K562 (cell line): ENCODE data around the gene DIRAS1. TPM values are rescaled to one million over a fixed set of nuclear protein-coding genes. Genes with fewer than 3 reads are reported as not detected.

ENCODE experiments used
- ATAC-seq: fragments of 200-7000 bp; cut with Tn5 transposase; 3 replicates; pipeline ENCODE4 v1.9.1; 2020; ENCODE audit warnings: moderate library complexity
- BruUV-seq: library from RNA; stranded (reverse); fragments of 400-500 nt; replicated peaks from 2 replicates; lab custom pipeline; 2021; lab: Mats Ljungman, UMichigan
- CTCF ChIA-PET: fragments of 300-600 bp; formaldehyde crosslinking; extraction: SDS; loops from one replicate; lab custom pipeline; 2021; ENCODE audit warnings: low intra/inter-chr PET ratio; lab: Yijun Ruan, JAX
- POLR2A ChIA-PET: fragments of 300-600, 350-650 bp; sonication (Branson Sonifier 250); formaldehyde crosslinking; extraction: SDS; loops from one replicate; lab custom pipeline; 2021; ENCODE audit warnings: antibody characterized with exemption, inconsistent platforms; lab: Yijun Ruan, JAX
- DNase-seq, 4 experiments: peaks; one replicate each; pipeline versions ENCODE4 v3.0.0 to v3.0.0-alpha.2; 2011 to 2018; ENCODE audit warnings: low spot score in 3 of 4, mixed read lengths in 3 of 4; ENCODE audit errors: extremely low read depth in 1 of 4
- FAIRE-seq: peaks from 2 replicates; lab custom pipeline; 2011; peaks lifted over from hg19 to GRCh38; lab: Jason Lieb, UNC
- H2AFZ ChIP-seq: 2 replicates; pipeline ENCODE4 v1.6.0; 2011; ENCODE audit warnings: low read depth, low read length, control low read depth, inconsistent platforms
- H3K27ac ChIP-seq: fragments of 200-600 bp; 3 replicates; pipeline ENCODE4 v1.8.0; 2011; ENCODE audit warnings: low read depth, mild to moderate bottlenecking, control low read depth, inconsistent platforms, low read length, moderate library complexity, mixed read lengths; ENCODE audit errors: extremely low read depth
- H3K27me3 ChIP-seq, 2 experiments: fragments of 300-600 bp in 1 of 2; 2 replicates in 1 of 2; 3 replicates in 1 of 2; pipeline versions ENCODE4 v1.6.0 to v1.8.0; 2011; ENCODE audit warnings: inconsistent platforms in 2 of 2, low read length in 2 of 2, mild to moderate bottlenecking in 1 of 2, mixed read lengths in 1 of 2, moderate library complexity in 1 of 2; ENCODE audit not compliant: control insufficient read depth in 2 of 2, insufficient read depth in 2 of 2
- H3K36me3 ChIP-seq: fragments of 300-600 bp; 3 replicates; pipeline ENCODE4 v1.8.0; 2011; ENCODE audit warnings: mild to moderate bottlenecking, low read length, inconsistent platforms; ENCODE audit not compliant: control insufficient read depth, insufficient read depth
- H3K4me1 ChIP-seq, 2 experiments: fragments of 200-600 bp in 1 of 2; replicated peaks in 1 of 2; 2 replicates in 1 of 2; 3 replicates in 1 of 2; pipeline versions ENCODE4 v1.5.1 to v1.8.0; 2011; ENCODE audit warnings: inconsistent platforms in 2 of 2, low read length in 2 of 2, mild to moderate bottlenecking in 1 of 2, mixed read lengths in 1 of 2, moderate library complexity in 1 of 2; ENCODE audit not compliant: control insufficient read depth in 2 of 2, insufficient read depth in 2 of 2
- H3K4me2 ChIP-seq: 2 replicates; pipeline ENCODE4 v1.6.1; 2011; ENCODE audit warnings: low read length, control low read depth, inconsistent platforms, mixed read lengths; ENCODE audit not compliant: insufficient read depth
- H3K4me3 ChIP-seq: fragments of 200-600 bp; sonication (generic), shearing (Covaris generic); 2 replicates; pipeline ENCODE4 v1.5.1; 2016; ENCODE audit warnings: control low read depth, inconsistent platforms
- H3K79me2 ChIP-seq: fragments of 200-600 bp; 3 replicates; pipeline ENCODE4 v1.8.0; 2011; ENCODE audit warnings: low read length, inconsistent platforms; ENCODE audit not compliant: control insufficient read depth, insufficient read depth
- H3K9ac ChIP-seq, 2 experiments: 2 replicates each; pipeline versions ENCODE4 v1.6.0 to v1.6.1; 2011; ENCODE audit warnings: low read depth in 2 of 2, low read length in 2 of 2, control low read depth in 1 of 2, inconsistent platforms in 1 of 2, mild to moderate bottlenecking in 1 of 2, mixed read lengths in 1 of 2; ENCODE audit not compliant: insufficient read depth in 1 of 2
- H3K9me1 ChIP-seq: one replicate; pipeline ENCODE4 v1.6.0; 2011; ENCODE audit warnings: inconsistent platforms, mild to moderate bottlenecking, low read length, moderate library complexity; ENCODE audit not compliant: control insufficient read depth, insufficient read depth
- H3K9me3 ChIP-seq: replicated peaks from 2 replicates; pipeline ENCODE4 v1.5.1; 2011; ENCODE audit warnings: low read depth, low read length, inconsistent platforms; ENCODE audit not compliant: control insufficient read depth, insufficient read depth
- H4K20me1 ChIP-seq: replicated peaks from 2 replicates; pipeline ENCODE4 v1.6.1; 2011; ENCODE audit warnings: low read length, inconsistent platforms, mixed read lengths; ENCODE audit not compliant: control insufficient read depth, insufficient read depth
- ETV5 ChIP-seq: sonication (generic); formaldehyde crosslinking; IDR thresholded peaks from 2 replicates; pipeline ENCODE4 v1.4.0; 2020; ENCODE audit warnings: low read depth, mild to moderate bottlenecking, missing genetic modification reagents
- KLF6 ChIP-seq: fragments of 250-450 bp; sonication (Bioruptor Pico); IDR thresholded peaks from 2 replicates; pipeline ENCODE4 v1.4.0; 2020; ENCODE audit warnings: mild to moderate bottlenecking, moderate library complexity, borderline replicate concordance
- PURB ChIP-seq: sonication (generic); formaldehyde crosslinking; IDR thresholded peaks from 2 replicates; pipeline ENCODE4 v1.9.0; 2021; ENCODE audit warnings: low read depth, mild to moderate bottlenecking, missing genetic modification reagents
- SP1 ChIP-seq: sonication (generic); formaldehyde crosslinking; IDR thresholded peaks from 2 replicates; pipeline ENCODE4 v1.8.1; 2022; ENCODE audit warnings: mild to moderate bottlenecking, missing genetic modification reagents
- TGIF2 ChIP-seq: sonication (generic); formaldehyde crosslinking; IDR thresholded peaks from 2 replicates; pipeline ENCODE4 v1.8.1; 2022; ENCODE audit warnings: mild to moderate bottlenecking, missing genetic modification reagents, moderate library complexity
- WGBS: fragments of 100-300 bp; shearing (Covaris generic); methylation state at CpG from one replicate; pipeline ENCODE4 v1.1.6; 2016; ENCODE audit warnings: low coverage, mixed read lengths; ENCODE audit not compliant: insufficient coverage; ENCODE audit errors: missing lambda C conversion rate; 5-methylcytosine and 5-hydroxymethylcytosine counted together
- in situ Hi-C: fragments of 300-500 bp; cut with MboI; formaldehyde crosslinking; loops from 4 replicates; pipeline ENCODE4 v1.15.0; 2018; ENCODE audit warnings: inconsistent platforms, mixed read lengths
- intact Hi-C: fragments of 100-400 bp; cut with micrococcal nuclease; formaldehyde crosslinking; loops from 2 replicates; pipeline ENCODE4 v1.14.2; 2022
- polyA plus RNA-seq, 8 experiments: library from polyadenylated mRNA; depleted of rRNA in 4 of 8; stranded (reverse) in 5 of 8; unstranded in 3 of 8; fragments of >200 nt; fragmentation: Nextera tagmentation in 2 of 8; fragmentation: Illumina TruSeq in 1 of 8; extraction: Ambion mirVana in 2 of 8; extraction: Trizol in 1 of 8; gene quantifications; 2 replicates each; pipeline versions ENCODE4 v1.2.1 to v1.2.3, GENCODE V29; 2011 to 2014; ENCODE audit warnings: inconsistent platforms in 1 of 8, missing spikeins in 1 of 8
- total RNA-seq, 7 experiments: library from RNA; depleted of rRNA in 6 of 7; stranded (reverse); fragments of >200 nt in 6 of 7; fragmentation: Illumina TruSeq in 2 of 7; extraction: Trizol in 2 of 7; gene quantifications; 2 replicates each; pipeline versions ENCODE4 v1.2.1 to v1.2.3, GENCODE V29; 2011 to 2021; ENCODE audit warnings: low replicate concordance in 1 of 7
- TF ChIP-seq, protein P1 (sequence below): fragments of 200-600 bp; sonication (generic); IDR thresholded peaks from one replicate; pipeline ENCODE4 v1.6.1; 2012; ENCODE audit warnings: mild to moderate bottlenecking, low read depth, low read length, inconsistent platforms
- TF ChIP-seq, protein P2 (sequence below): fragments of 450-650 bp; IDR thresholded peaks from 2 replicates; pipeline ENCODE4 v1.6.1; 2016; ENCODE audit warnings: low read depth, mild to moderate bottlenecking, moderate library complexity
- TF ChIP-seq, protein P3 (sequence below): fragments of 450-650 bp; IDR thresholded peaks from 2 replicates; pipeline ENCODE4 v1.6.1; 2014; ENCODE audit warnings: low read depth, mild to moderate bottlenecking, moderate library complexity, borderline replicate concordance

Gene DIRAS1
- total and polyA plus RNA-seq, 9 of the 15 experiments (the other 6 are each of a cell fraction or from before 2014, with no cell fraction given), result 0.11 to 12.0 (median 2.9) TPM

DNA sequence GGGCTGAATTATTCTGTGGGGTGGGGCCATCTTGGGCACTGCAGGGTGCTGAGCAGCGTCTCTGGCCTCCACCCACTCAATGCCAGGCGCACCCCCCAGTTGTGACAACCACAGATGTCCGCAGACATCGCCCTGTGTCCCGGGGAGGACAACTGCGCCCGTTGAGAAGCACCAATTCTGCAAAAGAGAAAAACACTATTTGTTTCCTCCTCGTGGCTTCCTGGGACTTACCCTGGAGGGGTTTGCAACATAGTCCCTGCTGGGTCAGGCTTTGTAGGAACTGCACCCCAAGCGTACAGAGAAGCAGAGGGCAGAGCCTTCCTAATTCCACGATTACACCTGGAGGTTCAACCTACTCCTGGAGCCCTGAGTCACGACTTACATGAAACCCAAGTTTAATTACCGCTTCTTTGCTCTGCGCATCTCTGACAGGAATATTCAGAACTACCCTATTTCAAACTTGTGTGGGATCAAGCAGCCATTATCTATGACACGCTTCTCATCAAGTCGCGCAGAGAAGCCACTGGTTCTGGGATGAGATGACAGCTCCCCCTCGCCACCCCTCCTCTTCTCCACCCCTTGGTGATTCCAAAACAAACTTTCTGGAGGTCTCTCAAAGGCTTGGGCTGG lies 29.8 kb upstream of the DIRAS1 start:
- in situ Hi-C loops (no loop called here), intact Hi-C loops (no loop called here)
- H4K20me1 ChIP-seq, result no peaks in the 10 kb centered on the region
- H2AFZ ChIP-seq, result no peak overlapping the region
- POLR2A ChIA-PET, result no interaction called here
- no peak overlapping the region for H3K9ac ChIP-seq
- H3K9me3 ChIP-seq, result no peaks in the 10 kb centered on the region
- CTCF ChIA-PET, result interaction anchor here (0.6 kb wide), 1 partner anchor 77 kb away, joined by 7 read pairs; no protein-coding TSS in a partner anchor
- ATAC-seq (no peak), DNase-seq (no peak), FAIRE-seq (no peak)
- H3K36me3 ChIP-seq, result peaks cover 27% of the 10 kb centered on the region; the same call in 2 of the 3 replicates
- H3K9me1 ChIP-seq, result no peaks in the 10 kb centered on the region
- no peak overlapping the region for H3K4me2 ChIP-seq
- no peaks in the 10 kb centered on the region for H3K79me2 ChIP-seq
- no peak overlapping the region for H3K27ac ChIP-seq
- peaks cover 0 to 17% of the 10 kb centered on the region in 2 experiments; a peak in 2 of 5 replicates for H3K4me1 ChIP-seq
- no peak overlapping the region for H3K4me3 ChIP-seq
- H3K27me3 ChIP-seq, result peaks cover 7 to 14% of the 10 kb centered on the region in 2 experiments; a peak in 3 of 5 replicates
- no TSS peak for BruUV-seq
- 31% methylated on average over 17 of the region's 17 CpGs for WGBS
- TF ChIP-seq, protein P1, sequence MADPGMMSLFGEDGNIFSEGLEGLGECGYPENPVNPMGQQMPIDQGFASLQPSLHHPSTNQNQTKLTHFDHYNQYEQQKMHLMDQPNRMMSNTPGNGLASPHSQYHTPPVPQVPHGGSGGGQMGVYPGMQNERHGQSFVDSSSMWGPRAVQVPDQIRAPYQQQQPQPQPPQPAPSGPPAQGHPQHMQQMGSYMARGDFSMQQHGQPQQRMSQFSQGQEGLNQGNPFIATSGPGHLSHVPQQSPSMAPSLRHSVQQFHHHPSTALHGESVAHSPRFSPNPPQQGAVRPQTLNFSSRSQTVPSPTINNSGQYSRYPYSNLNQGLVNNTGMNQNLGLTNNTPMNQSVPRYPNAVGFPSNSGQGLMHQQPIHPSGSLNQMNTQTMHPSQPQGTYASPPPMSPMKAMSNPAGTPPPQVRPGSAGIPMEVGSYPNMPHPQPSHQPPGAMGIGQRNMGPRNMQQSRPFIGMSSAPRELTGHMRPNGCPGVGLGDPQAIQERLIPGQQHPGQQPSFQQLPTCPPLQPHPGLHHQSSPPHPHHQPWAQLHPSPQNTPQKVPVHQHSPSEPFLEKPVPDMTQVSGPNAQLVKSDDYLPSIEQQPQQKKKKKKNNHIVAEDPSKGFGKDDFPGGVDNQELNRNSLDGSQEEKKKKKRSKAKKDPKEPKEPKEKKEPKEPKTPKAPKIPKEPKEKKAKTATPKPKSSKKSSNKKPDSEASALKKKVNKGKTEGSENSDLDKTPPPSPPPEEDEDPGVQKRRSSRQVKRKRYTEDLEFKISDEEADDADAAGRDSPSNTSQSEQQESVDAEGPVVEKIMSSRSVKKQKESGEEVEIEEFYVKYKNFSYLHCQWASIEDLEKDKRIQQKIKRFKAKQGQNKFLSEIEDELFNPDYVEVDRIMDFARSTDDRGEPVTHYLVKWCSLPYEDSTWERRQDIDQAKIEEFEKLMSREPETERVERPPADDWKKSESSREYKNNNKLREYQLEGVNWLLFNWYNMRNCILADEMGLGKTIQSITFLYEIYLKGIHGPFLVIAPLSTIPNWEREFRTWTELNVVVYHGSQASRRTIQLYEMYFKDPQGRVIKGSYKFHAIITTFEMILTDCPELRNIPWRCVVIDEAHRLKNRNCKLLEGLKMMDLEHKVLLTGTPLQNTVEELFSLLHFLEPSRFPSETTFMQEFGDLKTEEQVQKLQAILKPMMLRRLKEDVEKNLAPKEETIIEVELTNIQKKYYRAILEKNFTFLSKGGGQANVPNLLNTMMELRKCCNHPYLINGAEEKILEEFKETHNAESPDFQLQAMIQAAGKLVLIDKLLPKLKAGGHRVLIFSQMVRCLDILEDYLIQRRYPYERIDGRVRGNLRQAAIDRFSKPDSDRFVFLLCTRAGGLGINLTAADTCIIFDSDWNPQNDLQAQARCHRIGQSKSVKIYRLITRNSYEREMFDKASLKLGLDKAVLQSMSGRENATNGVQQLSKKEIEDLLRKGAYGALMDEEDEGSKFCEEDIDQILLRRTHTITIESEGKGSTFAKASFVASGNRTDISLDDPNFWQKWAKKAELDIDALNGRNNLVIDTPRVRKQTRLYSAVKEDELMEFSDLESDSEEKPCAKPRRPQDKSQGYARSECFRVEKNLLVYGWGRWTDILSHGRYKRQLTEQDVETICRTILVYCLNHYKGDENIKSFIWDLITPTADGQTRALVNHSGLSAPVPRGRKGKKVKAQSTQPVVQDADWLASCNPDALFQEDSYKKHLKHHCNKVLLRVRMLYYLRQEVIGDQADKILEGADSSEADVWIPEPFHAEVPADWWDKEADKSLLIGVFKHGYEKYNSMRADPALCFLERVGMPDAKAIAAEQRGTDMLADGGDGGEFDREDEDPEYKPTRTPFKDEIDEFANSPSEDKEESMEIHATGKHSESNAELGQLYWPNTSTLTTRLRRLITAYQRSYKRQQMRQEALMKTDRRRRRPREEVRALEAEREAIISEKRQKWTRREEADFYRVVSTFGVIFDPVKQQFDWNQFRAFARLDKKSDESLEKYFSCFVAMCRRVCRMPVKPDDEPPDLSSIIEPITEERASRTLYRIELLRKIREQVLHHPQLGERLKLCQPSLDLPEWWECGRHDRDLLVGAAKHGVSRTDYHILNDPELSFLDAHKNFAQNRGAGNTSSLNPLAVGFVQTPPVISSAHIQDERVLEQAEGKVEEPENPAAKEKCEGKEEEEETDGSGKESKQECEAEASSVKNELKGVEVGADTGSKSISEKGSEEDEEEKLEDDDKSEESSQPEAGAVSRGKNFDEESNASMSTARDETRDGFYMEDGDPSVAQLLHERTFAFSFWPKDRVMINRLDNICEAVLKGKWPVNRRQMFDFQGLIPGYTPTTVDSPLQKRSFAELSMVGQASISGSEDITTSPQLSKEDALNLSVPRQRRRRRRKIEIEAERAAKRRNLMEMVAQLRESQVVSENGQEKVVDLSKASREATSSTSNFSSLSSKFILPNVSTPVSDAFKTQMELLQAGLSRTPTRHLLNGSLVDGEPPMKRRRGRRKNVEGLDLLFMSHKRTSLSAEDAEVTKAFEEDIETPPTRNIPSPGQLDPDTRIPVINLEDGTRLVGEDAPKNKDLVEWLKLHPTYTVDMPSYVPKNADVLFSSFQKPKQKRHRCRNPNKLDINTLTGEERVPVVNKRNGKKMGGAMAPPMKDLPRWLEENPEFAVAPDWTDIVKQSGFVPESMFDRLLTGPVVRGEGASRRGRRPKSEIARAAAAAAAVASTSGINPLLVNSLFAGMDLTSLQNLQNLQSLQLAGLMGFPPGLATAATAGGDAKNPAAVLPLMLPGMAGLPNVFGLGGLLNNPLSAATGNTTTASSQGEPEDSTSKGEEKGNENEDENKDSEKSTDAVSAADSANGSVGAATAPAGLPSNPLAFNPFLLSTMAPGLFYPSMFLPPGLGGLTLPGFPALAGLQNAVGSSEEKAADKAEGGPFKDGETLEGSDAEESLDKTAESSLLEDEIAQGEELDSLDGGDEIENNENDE, result no peak
- TF ChIP-seq, protein P2, sequence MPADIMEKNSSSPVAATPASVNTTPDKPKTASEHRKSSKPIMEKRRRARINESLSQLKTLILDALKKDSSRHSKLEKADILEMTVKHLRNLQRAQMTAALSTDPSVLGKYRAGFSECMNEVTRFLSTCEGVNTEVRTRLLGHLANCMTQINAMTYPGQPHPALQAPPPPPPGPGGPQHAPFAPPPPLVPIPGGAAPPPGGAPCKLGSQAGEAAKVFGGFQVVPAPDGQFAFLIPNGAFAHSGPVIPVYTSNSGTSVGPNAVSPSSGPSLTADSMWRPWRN, result no peak
- TF ChIP-seq PURB, result no peak
- no peak for TF ChIP-seq ETV5 (CRISPR knock-in tag)
- TF ChIP-seq SP1 (CRISPR knock-in tag), result no peak
- TF ChIP-seq KLF6 (CRISPR knock-in tag), result no peak
- TF ChIP-seq, protein P3, sequence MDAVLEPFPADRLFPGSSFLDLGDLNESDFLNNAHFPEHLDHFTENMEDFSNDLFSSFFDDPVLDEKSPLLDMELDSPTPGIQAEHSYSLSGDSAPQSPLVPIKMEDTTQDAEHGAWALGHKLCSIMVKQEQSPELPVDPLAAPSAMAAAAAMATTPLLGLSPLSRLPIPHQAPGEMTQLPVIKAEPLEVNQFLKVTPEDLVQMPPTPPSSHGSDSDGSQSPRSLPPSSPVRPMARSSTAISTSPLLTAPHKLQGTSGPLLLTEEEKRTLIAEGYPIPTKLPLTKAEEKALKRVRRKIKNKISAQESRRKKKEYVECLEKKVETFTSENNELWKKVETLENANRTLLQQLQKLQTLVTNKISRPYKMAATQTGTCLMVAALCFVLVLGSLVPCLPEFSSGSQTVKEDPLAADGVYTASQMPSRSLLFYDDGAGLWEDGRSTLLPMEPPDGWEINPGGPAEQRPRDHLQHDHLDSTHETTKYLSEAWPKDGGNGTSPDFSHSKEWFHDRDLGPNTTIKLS, result no peak
- TF ChIP-seq TGIF2 (CRISPR knock-in tag), result no peak
